Esophagus muscularis mucosa (tissue), 4 donors: ENCODE measurements around the gene MIEF2.

ENCODE experiments used
- EP300 ChIP-seq: sonication (generic); formaldehyde crosslinking; IDR thresholded peaks from one replicate; pipeline ENCODE4 v1.6.1; 2017; ENCODE audit warnings: antibody characterized with exemption
- POLR2A ChIP-seq: fragments of 450-650 bp; IDR thresholded peaks from one replicate; pipeline ENCODE4 v1.6.1; 2017; ENCODE audit warnings: antibody characterized with exemption, moderate library complexity, mild to moderate bottlenecking, low read depth
- POLR2AphosphoS5 ChIP-seq, 2 donors: sonication (generic); formaldehyde crosslinking; IDR thresholded peaks; one replicate each; pipeline ENCODE4 v1.6.1; 2017; ENCODE audit warnings: antibody characterized with exemption in 2 of 2
- TF ChIP-seq, protein P1 (sequence below), 3 experiments: fragments of 200-600 bp in 2 of 3; fragments of 450-650 bp in 1 of 3; sonication (generic) in 2 of 3; IDR thresholded peaks; one replicate each; pipeline ENCODE4 v1.5.1; 2017 to 2019; ENCODE audit warnings: antibody characterized with exemption in 3 of 3, mild to moderate bottlenecking in 2 of 3, moderate library complexity in 1 of 3

DNA sequence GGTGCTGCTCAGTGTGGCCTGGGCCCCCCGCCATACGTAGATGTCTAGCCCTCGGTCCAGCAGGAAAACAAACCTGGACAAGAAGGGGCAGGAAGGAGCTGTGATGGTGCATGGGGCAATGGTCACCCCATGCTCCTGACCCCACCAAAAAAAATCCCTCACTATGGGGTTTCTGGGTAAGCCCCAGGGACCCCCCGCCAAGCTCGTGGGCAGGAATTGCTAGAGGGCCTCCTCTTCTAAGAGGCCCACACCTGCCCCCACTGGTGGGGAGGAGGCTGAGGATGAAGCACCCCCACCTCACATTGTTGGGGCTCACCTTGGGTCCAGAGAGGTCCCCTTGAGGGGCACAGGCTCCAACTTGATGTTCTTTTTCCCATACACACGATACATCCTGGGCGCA, 11.7 kb upstream of the MIEF2 start:
- TF ChIP-seq, protein P1, sequence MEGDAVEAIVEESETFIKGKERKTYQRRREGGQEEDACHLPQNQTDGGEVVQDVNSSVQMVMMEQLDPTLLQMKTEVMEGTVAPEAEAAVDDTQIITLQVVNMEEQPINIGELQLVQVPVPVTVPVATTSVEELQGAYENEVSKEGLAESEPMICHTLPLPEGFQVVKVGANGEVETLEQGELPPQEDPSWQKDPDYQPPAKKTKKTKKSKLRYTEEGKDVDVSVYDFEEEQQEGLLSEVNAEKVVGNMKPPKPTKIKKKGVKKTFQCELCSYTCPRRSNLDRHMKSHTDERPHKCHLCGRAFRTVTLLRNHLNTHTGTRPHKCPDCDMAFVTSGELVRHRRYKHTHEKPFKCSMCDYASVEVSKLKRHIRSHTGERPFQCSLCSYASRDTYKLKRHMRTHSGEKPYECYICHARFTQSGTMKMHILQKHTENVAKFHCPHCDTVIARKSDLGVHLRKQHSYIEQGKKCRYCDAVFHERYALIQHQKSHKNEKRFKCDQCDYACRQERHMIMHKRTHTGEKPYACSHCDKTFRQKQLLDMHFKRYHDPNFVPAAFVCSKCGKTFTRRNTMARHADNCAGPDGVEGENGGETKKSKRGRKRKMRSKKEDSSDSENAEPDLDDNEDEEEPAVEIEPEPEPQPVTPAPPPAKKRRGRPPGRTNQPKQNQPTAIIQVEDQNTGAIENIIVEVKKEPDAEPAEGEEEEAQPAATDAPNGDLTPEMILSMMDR (IDR thresholded peaks at IDR 0.05): no peak
- TF ChIP-seq POLR2A: no peak
- TF ChIP-seq POLR2AphosphoS5 (IDR thresholded peaks at IDR 0.05): no peak
- TF ChIP-seq EP300: no peak
